HG02763 (cell line): Measurements from ENCODE around the gene NFKBIE.
"Not testable (repeated sequence)": the region's sequence is repeated elsewhere in the genome, so short reads cannot be mapped to it uniquely, and the experiment has no call there.

Source experiments
- ATAC-seq: cut with Tn5 transposase; IDR thresholded peaks from one replicate; pipeline ENCODE4 v1.9.1; 2021; ENCODE audit warnings: mild to moderate bottlenecking, moderate library complexity; ENCODE audit not compliant: unreplicated experiment

Gene NFKBIE, protein sequence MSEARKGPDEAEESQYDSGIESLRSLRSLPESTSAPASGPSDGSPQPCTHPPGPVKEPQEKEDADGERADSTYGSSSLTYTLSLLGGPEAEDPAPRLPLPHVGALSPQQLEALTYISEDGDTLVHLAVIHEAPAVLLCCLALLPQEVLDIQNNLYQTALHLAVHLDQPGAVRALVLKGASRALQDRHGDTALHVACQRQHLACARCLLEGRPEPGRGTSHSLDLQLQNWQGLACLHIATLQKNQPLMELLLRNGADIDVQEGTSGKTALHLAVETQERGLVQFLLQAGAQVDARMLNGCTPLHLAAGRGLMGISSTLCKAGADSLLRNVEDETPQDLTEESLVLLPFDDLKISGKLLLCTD

DNA sequence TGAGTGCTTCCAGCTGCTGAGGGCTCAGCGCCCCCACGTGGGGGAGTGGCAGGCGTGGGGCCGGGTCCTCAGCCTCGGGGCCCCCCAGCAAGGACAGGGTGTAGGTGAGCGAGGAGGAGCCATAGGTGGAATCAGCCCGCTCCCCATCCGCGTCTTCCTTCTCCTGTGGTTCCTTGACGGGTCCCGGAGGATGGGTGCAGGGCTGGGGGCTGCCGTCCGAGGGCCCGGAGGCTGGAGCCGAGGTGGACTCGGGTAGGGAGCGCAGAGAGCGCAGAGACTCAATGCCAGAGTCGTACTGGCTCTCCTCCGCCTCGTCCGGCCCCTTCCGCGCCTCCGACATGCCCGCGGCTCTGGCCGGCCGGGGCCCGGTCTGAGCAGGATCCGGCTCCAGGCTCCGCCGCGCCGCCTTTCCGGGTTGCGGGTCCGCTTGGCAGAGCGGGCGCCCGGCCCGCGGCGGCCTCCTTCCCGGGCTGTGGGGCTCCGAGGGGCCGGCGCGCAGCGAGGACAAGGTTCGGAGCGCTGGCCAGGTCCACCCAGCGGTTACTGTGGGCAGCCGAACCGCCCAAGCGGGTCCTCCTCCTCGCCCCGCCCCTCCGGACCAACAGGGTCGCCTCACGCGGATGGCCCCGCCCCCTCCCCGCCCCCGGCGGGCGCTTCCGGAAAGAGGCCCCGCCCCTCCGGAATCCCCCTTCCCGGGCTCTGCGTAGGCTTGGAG, at the start of gene NFKBIE:
NFKBIE (minus strand) TSS at position 545 of the 715 bp plus-strand sequence; CDS start at position 340, 205 bp downstream.
- peak; percentile 42 for ATAC-seq

DNA sequence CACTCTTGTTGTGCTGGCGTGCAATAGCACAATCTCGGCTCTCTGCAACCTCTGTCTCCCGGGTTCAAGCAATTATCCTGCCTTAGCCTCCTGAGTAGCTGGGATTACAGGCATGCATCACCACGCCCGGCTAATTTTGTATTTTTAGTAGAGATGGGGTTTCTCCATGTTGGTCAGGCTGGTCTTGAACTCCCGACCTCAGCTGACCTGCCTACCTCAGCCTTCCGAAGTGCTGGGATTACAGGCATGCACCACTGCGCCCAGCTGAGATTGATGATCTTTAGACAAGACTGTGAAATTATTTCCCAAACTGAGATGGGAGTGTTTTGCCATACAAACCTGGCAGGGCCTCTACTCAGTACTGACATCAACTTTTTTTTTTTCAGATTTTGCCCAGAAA, 49.3 kb upstream of the NFKBIE start:
- not testable (repeated sequence) for ATAC-seq

DNA sequence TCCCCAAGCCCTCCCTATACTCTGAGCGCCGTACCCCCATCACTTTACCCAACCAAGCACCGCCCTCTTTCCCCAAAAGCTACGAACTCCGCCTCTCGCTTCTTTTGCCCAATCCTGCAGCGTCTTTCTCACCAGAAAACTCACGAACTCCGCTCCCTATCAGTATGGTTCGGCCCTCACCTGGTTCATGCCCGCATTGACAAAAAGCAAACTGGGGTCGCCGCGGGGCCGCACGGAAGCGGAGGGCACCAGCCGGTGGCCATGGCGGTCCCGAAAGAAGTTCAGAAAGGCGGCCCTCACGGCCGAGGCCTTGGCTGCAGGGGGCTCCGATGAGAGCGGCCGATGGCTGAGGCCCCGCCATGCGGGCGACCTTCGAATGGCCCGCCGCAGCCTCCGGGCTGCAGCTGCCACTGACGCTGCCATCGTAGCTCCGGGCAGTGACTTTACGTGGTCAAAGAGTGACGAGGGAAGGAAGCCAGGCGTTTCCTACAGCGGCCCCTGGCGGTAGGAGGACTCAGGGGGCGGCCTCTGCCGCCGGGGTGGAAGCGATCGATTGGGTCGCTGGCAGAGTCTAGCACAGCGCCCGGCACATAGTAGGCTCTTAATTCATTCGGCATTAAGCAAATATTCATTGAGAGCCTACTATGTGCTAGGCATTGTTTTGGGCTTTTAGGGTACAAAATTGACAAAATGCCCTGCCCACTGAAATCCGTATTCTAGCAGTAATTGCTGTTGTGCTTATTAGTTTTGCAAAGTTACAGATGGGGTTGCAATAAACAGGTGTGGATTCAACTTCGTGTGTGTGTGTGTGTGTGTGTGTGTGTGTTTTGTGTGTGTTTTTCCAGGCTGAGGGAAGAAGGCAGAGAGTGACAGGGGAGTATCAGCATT, 47.8 kb upstream of the NFKBIE start, which contains the start of gene AARS2:
AARS2 (minus strand) TSS at position 447 of the 888 bp plus-strand sequence; CDS start at position 423, 24 bp downstream.
- peak; percentile 88 for ATAC-seq

DNA sequence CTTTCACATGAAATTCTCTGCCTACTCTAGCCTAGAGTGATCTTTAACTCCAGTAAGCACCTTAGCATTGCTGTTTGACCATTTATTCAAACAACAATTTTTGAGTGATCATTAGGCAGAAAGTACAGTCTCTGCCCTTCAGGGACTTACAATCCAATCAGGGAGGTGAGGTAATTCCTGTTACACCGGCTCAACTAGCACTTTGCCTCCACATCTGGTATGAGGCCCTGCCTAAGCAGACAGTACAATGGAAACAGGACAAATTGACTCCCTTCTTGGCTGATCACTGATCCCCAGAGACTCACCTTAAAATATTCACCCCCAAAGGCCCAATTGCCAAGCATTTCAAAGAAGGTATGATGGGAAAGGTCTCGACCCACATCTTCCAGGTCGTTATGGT, 46.4 kb upstream of the NFKBIE start:
- no peak for ATAC-seq

DNA sequence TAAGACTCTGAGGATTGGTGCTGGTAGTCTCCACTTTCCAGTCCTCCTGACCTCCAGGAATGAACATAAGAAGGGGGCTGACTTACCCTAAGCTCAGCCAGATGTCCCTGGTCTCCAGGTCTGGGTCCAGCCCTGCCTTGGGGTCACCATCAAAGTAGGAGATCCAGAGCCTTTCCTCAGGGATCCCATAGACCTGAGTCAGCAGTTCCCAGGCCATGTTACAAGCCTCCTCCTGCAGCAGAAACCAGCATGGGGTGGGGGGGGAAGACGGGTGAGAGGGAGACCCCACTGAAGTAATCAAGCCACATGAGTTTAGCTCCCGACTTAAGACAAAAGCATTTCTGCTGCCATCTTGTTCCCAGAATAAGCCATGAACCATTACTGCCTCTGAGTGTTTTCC, 46.0 kb upstream of the NFKBIE start:
- ATAC-seq, result no peak

DNA sequence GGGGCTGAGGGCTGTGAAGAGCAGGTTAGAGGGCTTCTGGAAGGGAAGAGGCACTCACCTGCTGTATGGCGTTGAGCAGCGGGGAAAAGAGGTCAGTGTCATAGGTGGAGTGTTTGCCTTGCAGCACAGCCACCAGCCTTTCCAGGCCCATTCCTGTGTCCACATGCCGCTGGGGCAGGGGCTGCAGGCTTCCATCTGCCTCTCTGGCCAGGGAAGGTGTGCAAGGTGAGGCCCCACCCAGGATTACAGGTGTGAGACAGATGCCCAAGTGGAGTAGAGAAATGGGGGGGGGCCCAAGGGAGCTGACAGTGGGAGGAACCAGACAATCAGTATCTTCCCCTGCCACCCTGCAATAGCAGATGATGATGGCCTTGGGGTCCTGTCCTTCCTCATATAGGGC, 44.9 kb upstream of the NFKBIE start:
- ATAC-seq, result no peak

DNA sequence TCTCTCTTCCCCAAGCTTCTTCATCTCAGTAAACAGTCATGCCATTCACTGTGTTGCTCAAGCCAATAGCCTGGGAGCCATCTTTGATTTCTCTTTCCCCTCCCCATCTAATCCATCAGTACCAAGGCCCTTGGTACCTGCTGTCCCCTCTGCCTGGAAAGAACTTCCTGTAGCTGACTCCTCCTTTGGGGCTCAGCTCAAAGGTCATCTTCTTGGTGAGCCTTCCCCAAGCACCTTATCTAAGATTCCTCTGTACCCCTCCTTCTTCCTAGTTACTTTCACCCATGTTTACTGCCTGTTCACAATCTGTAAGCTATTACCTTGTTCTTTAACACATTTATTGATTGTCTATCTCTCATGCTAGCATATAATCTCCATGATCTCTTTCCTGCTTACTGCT, 44.3 kb upstream of the NFKBIE start:
- ATAC-seq, result no peak

DNA sequence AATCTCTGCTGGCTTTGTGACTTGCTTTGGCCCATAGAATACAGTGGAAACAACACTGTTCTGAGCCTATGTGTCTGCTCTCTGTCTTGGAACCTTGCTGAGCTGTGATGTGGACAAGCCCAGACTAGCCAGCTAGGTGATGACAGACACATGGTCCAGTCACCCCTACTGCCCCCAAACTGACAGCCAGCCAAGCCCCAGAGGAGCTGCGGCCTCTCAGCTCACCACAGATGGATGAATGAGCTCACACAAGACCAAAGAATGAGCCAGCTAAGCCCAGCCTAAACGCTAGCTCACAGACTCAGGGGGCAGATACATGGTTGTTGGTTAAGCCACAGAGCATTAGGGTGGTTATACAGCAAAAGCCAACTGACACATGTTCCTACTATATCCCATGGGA, 43.7 kb upstream of the NFKBIE start:
- ATAC-seq, result no peak

DNA sequence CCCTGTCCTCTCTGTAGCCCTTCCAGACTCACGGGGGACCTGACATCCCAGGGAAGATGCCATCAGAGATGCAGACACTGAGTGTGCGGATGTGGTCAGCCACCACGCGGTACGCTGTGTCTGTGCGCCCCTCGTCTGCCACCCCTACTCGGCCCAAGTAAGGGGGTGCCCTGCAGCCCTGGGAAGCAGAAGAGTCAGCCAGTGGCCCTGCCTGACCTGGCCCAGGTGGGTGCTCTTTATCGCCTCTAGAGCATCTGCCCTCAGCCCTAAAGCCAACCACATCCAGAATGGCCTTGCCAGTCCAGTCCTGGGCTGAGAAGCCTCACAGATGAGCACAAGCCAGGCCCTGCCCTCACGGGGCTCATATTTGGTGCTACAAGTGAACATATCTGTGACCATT, 41.9 kb upstream of the NFKBIE start:
- ATAC-seq, result no peak

DNA sequence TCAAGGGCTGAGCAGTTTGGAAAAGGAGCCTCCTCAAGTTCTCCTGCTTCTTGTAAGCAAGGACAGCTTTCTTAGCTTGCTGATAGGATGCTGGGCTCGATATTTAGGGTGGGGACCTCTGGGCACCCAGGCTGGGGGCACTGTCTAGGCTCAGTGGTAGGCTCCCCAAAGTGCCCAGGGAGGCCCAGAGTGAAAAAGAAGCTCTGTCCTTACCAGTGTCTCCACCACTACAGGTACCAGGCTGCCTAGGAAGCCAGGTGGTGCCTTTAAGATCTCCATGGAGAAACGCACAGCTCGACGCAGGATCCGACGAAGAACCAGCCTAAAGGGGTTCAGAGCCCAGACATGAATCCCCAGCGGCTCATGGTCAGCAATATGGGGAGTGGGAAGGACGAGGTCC, 41.4 kb upstream of the NFKBIE start:
- no peak for ATAC-seq

DNA sequence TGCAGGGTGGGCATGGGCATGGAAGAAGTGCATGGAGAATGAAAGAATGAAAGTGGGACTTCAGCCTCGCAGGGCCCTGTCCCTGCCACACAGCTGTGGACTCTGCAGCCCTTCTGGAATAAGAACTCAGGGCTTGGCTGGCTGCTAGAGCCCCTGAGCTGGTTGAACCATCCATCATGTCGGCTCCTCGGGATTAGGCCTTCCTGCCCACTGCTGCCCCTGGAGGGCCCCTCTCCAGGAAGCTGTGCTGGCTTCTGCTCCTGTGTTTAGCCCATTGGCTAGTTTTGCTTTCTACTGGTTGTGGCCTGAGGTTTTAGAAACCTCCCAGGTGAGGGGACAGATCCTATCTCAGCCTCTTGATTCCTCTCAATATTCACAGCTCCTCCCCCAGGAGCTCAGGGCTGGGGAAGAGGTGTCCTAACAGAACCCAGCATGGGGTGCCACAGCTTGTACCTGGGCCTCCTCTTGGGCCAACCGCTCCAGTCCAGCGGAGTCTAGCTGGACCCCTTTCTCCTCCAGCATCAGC, 39.9 kb upstream of the NFKBIE start:
- ATAC-seq, result no peak

DNA sequence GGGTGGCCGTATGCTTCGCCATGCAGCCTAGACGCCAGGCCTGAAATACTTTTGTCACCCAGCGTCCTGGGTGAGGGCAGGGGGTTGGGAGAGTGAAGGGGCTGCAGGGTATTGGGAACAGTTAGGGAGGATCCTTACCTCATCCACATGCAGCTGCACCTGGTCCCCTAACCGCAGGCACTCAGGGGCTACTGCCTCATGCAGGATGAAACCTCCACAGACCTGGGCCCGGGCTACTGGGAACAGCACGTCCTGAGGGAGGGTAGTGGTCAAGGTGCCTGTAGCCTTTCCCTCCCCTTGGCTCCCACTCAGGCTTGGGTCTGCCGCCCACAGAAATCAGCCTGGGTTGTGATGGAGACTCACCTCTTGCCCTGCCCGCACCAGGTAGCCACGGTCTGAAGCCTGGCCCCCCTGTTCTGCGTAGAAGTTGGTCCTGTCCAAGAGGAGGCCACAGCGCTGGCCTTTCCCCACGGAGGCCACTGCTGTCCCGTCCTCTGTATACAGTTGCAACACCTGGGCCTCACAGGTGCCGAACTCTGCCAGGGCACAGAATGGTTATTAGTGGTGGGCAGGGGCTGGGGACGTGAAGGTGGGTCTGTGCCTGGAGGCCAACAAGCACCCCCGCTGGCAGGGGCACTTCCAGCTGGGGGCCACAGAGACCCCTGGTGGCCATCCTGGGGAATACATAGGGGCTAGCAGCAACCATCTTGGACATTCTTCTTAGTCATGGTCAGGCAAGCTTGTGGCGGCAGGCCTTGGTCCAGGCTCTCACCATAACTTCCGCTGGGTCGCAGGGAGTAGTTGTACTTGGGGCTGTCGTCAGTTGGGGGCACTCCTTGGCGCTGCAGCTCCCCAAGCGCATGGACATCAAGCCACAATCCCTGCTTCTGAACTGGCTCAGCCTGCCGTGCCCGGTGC, 39.2 kb upstream of the NFKBIE start:
- no peak for ATAC-seq

DNA sequence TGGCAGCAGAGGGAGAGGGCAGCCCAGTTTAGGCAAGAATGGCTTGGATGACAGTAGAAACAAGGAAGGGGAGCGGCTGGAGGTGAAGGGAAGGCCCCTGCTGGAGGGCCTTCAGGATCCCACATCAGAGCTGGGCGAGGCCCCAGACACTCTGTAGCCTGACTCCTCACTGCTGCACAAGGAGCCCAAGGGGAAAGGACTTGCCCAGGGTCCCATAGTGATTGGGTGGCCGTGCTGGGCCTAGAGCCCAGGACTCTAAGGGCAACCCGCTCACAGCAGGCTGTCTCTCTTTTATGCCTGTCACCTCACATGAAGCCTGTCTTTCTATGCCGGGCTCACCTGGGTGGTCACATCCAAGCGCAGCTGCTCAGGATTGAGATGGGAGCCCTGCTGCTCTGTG, 38.5 kb upstream of the NFKBIE start:
- ATAC-seq, result no peak

DNA sequence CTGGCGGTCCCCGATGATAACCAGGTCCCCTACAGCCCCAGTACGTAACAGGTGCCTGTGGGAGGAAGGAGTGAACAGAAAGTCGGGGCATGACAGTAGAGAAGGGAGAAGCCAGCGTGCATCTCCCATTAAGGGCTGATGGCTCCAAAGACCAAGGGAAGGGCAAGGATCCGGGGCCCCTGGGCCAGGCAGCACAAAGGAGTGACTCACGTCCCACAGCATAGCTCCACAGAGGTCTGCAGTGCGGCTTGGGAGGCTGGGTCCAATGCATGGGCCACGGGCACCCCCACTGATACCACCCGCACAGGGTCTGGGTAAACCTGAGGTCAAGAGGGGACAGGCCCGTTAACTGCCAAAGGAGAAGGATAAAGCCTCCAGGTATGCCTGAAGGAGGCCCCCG, 37.5 kb upstream of the NFKBIE start:
- ATAC-seq, result no peak

DNA sequence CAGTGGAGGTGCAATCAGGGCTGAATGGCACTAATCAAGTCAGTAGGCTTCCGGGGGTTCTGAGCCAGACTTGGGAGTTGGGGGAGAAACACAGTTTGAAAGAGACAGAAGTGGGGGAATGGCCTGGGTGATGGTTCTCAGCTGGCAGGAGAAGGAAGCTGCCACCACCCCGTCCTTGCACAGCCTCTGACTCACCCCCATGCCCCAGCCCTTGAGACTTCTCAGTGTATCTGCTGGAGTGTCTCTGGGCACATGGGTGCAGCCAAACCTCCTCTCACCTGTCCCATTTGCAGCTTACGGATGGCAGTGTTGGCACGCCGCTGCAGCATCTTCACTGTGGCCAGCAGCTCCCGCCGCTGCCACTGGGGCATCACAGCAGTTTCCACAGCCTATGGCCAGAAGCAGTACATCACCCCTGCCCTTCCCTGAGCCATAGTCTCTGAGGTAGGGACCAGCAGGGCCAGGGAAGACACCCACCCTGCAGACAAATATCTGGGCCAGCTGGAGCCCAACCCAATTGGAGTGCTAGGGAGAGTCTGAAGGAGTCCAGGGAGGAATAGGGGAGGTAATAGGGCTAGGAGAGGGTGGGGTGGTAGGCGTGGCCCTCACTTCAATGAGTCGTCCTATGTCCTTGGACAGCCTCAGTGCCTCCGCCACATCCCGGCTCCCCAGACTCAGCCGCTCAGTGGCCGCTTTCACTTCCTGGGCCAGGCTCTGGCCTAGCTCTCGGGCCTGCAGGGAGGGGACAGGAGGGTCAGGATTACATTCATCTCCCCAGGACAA, 36.6 kb upstream of the NFKBIE start:
- ATAC-seq, result no peak

DNA sequence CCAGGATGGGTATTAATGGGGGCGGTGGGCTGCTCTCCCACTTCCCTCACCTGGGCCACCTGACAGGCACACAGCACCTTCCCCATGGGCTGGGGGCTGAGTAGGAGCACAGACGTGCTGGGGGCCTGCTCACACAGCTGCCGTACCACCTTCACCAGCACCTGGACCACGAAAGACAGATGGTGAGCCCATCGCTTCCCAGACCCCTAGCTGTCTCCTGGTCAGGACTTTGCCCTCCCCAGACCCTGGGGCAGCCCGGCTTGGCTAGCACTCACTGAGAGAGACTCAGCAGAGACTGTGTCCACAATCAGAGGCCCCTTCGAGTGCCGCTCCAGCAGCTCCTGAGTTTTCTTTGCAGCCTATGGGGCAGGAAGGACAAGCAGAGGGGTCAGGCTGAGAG, 35.8 kb upstream of the NFKBIE start:
- no peak for ATAC-seq

DNA sequence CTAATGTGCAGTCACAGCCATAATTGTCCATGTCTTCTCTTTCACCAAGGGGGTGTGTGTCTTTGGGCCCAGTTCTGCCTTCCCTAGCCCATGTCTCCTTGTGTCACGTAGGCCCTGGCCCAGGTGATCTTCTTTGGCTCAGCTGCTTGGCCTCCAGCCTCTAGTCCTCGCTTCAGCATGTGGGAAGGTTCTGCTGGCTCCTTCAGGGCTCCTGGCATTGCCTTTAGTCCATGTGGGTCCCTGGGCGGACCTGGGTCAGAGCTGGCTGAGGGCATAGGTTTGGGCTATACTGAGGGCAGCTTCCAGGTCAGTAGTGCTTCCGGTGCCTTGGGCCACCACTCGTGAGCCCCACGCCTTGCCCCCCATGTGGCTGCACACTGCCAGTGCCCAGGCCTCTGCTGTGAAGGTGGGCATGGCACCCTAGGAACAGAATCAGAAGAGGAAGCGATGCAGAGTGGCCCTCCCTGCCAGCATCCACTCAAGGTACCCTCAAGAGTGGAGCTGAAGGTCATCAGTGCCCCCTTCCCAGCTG, 35.0 kb upstream of the NFKBIE start:
- no peak for ATAC-seq

DNA sequence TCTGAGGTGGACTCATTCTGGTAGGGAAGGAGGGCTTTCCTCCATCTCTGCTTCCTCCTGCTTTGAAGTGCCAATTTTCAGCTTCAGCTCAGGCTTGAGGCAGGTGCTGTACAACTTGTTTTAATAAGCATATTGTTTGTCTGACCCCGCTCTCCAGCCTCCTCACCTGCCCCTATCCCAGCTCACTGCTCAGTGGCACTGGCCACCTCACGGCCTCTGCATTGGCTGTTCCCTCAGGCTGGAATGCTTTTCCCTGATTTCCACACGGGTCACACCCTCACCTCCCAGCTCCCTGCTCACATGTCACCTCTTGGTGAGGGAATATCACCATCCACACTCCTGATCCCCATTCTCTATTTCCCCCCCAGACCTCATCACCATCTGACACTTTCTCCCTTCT, 33.5 kb upstream of the NFKBIE start:
- ATAC-seq, result no peak
